ENCODE results near the gene GRM1. TPM values are rescaled to one million over a fixed set of nuclear protein-coding genes. Genes with fewer than 3 reads are reported as not detected.

GRM1 gene
- total and polyA plus RNA-seq, 2 experiments from 2014 or later, result 0.29 to 0.63 TPM

- TF ChIP-seq ZNF462 (CRISPR knock-in tag; IDR thresholded peaks at IDR 0.05) (no peak), ZNF114 (CRISPR knock-in tag; IDR thresholded peaks at IDR 0.05) (no peak), ETS1 (IDR thresholded peaks at IDR 0.05) (no peak)
These were observed 248.3 kb downstream of the GRM1 start (continued) for GRCh38 chr6:146277142-146277541.

GRCh38 chr6:146281651-146282362, 252.9 kb downstream of the GRM1 start:
- Histone ChIP-seq H3F3A (replicated peaks; ENCODE audit: low read depth) (no peaks in the 10 kb centered on the region), H3K4me2 (no peak overlapping the region), H3K27me3 (ENCODE audit: insufficient read depth) (no peaks in the 10 kb centered on the region), H4K20me1 (replicated peaks; ENCODE audit: insufficient read depth) (no peaks in the 10 kb centered on the region), H3K4me3 (no peak overlapping the region), H2AFZ (no peak overlapping the region), H3K4me1 (ENCODE audit: insufficient read depth) (peaks cover 3% of the 10 kb centered on the region; the same call in 1 of the 2 replicates), H3K27ac (ENCODE audit: low read depth) (no peak overlapping the region), H3K79me2 (replicated peaks; ENCODE audit: insufficient read depth) (no peaks in the 10 kb centered on the region), H3K36me3 (ENCODE audit: insufficient read depth) (no peaks in the 10 kb centered on the region), H3K9me2 (ENCODE audit: insufficient read depth) (no peaks in the 10 kb centered on the region)
- H3K9me3 Mint-ChIP-seq, result no peaks in the 10 kb centered on the region
- no peak overlapping the region for H3K4me3 Mint-ChIP-seq
- H3K27me3 Mint-ChIP-seq (ENCODE audit: insufficient read depth, low read depth, poor library complexity), result no peaks in the 10 kb centered on the region
- H3K4me1 Mint-ChIP-seq, result peaks cover 3% of the 10 kb centered on the region; the same call in 2 of the 3 replicates
- ATAC-seq, result no peak
- TF ChIP-seq ZNF331 (CRISPR knock-in tag; IDR thresholded peaks at IDR 0.05; ENCODE audit: low read depth) (no peak), CREB1 (CRISPR knock-in tag; IDR thresholded peaks at IDR 0.05; ENCODE audit: low read depth) (no peak), POLR2AphosphoS5 (IDR thresholded peaks at IDR 0.05; ENCODE audit: low read depth) (no peak), STAT1 (IDR thresholded peaks at IDR 0.05; ENCODE audit: unreplicated experiment) (no peak), ETS1 (IDR thresholded peaks at IDR 0.05) (no peak), EZH2 (IDR thresholded peaks at IDR 0.05; ENCODE audit: low read depth, unreplicated experiment) (no peak)
- H3K36me3 Mint-ChIP-seq (ENCODE audit: low read depth), result no peaks in the 10 kb centered on the region
- no peak overlapping the region for H3K27ac Mint-ChIP-seq
- DNase-seq (ENCODE audit: low spot score), result no peak
